Stimulated activated naive CD4-positive, alpha-beta T cell (primary cell): ENCODE measurements around the gene HOXA13.

ENCODE experiments used
- DNase-seq, 6 experiments: peaks; one replicate each; lab custom pipeline; 2025; lab: John Stamatoyannopoulos, UW

The HOXA13 gene

GRCh38 chr7:27207348-27207985, 7.6 kb upstream of the HOXA13 start:
- no peak for DNase-seq

GRCh38 chr7:27205325-27206280, 5.7 kb upstream of the HOXA13 start:
- no peak for DNase-seq

- no peak for DNase-seq
These were observed 5.0 kb upstream of the HOXA13 start for GRCh38 chr7:27204851-27205322.

DNA sequence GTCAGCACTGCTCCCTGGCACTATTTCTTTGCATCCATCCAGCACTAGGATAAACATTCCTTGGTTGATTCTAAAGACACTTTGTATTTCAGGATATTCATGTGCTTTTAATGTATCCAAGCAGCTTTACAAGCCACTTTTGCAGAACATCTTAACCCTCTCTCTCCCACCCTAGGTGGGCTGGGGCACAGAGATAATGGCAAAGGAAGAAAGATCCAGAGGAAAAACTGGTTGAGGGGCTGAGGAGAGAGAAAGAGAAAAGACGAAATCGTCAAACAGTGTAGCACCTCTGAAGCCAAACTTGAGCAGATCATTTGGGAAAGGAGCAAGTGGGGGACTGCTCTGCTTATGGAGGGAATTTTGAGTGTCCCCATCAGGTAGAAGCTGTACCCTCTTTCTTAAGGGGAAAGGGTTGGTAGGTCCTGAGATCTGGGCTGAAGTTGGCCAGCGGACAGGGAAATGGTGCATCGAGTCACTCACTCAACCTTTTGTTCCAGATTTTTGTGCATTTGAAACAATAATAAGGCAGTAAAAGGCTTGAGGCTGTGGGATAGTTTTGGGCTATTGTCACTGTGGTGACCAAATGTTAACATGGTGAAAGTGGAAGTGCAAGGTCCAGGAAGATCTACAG, 4.2 kb upstream of the HOXA13 start:
- DNase-seq, result no peak

DNA sequence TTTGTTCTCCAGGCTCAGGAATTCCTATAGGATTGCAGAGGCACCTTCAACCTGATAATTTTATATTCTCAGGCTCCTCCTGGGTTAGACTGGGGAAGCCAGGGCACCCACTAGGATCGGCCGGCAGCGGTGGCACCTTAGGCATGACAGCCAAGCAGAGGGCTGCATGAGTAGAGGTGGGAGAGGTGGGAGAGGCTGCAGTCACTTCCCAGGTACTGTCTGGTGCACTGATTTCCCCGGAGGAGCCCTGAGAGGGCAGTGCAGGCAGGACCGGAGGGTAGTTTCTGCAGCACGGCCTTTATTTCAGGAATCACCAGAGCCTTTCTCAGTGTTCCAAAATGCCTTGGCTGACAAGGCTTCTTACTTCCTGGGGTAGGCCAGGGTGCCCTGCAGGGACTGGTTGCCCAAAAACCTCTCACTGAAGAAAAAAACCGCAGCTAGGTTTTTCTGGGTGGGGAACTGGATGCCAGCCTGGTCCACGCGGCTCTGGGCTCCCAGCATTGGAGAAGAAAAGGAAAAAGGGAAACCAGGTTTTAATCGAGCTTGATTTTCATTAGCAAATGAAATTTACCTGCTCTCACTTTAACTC, 3.6 kb upstream of the HOXA13 start:
- no peak for DNase-seq

GRCh38 chr7:27202862-27203134, 2.9 kb upstream of the HOXA13 start:
- no peak for DNase-seq

DNA sequence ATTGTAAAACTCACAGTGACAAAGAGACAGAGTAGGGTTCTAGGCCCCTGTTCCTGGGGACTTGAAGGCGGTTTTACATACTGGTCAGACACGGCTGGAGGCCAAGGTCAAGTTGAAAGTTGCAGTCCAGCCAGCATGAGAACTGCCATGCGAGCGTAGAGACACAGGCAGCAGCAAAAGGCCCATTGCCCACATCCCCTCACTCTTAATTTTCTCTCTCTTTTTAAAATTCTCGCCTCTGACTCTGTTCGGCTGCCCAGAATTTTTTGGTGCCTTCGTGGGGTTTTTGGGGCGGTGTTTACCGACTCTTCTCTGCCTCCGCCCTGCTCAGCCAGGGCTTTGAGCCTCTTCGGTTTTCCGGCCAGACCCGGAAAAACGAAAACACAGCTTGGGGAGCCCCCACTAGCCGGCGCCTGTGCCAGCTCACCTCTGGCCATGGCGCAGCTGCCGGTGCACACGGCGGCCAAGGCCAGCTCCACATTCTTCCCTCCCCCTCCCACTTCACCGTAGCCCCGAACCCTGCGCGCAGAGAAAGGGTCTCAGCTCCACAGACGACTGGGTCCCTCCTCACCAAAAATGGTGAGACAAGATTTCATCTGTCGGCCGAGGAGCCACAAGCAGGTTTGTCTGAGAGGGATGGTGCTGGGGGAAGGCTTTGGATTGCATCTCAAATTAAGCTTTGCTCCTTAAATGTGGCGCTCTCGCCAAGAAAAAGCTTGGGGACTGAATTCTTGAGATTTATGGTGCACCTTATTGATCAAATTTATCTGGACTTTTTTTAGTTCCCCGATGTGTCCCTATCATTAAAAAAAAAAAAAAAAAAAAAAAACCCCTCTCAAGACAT, 2.3 kb upstream of the HOXA13 start:
- no peak for DNase-seq

- no peak for DNase-seq
These were observed 1.7 kb upstream of the HOXA13 start for GRCh38 chr7:27201580-27202017.

DNA sequence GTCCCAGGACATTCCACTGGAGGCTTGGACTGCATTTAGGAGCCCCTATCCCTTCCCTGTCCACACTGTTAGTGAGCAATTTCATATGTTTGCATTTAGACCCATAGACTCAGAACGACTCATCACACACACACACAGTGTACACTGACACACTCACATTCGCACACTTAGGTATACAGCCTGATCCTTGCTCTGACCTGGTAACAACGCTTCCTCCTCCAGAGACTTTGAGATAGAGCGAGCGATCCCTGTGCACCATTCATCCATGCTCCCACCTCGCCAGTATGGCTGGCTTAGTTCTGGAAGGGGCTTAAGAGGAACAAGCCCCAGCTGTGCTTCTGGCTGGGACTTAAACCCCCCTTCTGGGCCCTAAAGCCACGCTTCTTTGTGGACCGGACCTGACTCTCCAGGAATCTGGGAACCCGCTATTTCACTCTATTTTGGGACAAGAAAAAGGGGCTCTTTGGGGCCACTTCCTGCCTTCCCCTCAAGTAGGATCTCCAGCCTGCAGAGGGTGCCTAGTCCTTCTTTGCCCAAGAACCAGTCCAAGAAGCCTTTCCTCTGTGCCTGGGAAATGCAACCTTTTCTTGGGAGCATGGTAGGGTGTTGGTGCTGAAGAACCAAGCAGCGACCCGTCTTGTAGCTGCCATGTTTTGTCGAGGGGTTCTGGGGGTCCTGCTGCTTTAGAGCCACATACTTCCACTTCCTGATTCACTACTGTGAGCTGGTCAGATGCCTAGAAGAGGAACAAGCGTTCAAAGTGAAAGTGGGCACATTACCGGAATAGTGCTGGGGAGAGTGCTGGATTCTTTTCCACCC, 1.1 kb upstream of the HOXA13 start:
- no peak for DNase-seq

GRCh38 chr7:27198871-27199801, 755 bp downstream of the HOXA13 start:
- no peak for DNase-seq

- no peak for DNase-seq
These were observed 1.6 kb downstream of the HOXA13 start for GRCh38 chr7:27198138-27198841.

- DNase-seq, result no peak
These were observed 2.5 kb downstream of the HOXA13 start for GRCh38 chr7:27197137-27198042.

GRCh38 chr7:27196287-27196767, 3.6 kb downstream of the HOXA13 start:
- peak; percentile 46 to 82 (median 76) for DNase-seq

DNA sequence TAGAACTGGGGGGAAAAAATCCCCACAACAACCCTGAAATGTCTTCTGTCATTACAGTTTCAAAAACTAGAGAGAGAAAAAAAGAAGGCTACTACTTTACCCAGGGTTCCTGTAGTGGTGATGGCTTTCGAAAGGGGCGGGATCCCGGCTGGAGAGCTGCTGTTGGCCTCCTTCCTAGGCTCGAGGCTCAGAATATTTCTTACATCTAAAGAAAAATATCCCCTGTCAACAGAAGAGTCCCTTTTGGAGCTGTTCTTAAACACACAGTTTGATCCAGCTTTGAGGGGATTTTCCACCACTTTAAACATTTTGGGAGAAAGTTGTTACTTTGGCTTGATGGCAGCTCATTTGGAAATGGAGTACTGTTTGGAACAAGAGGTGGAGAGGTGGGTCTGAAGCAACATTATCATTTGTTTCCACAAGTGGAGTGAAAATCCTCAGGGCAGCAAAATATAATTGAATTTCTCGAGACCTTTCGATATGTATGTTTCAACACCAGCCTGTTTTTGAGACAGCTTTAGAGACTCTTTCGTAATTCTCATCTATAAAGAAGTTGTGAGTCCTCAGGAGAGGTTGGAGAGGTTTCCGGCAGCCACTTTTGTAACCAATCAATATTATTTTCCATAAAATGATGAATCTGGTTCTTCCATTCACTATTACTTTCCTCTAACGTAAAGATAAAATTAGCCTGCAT, 5.1 kb downstream of the HOXA13 start:
- no peak for DNase-seq

DNA sequence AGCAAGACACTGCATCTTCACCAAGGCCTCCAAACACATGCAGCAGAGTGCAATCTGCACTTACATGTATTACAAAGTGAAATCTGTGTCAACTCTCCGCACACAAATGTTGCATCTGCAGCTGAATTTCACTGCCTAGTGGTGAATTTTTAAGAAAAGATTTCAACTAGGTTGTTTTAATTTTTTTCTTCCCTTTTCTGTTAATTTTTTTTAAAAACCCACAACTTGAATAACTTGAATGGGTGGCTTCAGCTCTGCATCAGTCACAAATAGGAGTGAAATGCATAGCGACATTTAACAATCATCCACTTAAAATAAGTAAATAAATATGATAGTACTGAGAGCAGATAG, 5.9 kb downstream of the HOXA13 start:
- no peak for DNase-seq

DNA sequence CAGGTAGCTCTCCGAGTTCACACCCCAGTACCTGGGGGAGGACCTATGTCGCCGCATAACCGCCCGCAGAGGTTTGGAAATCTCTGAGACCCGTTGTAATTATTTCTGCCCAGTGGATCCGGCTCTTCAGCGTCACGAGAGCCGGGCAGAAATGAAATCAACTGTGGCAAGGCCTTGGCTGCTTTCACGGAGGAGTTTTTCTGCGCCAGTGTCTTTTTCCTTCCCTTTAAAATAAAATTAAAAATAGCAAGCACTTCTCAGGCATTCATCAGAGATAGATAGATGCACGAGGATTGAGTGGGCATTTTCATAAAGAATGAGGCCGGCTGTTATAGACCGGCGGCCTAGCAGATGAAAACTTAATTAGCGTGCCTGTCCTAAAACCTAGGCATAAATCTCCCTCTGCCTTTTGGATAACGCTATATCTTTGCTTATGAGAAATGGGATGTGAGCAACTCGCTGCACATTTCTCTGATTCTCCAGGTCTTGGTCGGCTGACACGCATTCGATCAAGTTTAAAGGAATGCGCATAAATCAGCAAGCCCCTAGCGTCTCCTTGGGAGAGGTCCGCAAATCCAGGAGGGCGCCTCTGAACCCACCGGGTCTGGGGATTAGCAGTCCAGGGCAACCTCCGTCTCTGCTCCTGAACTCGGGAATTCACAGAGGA, 6.4 kb downstream of the HOXA13 start:
- DNase-seq, result no peak
